H1 (cell line): ENCODE data around the gene CARF. TPM values are rescaled to one million over a fixed set of nuclear protein-coding genes. Genes with fewer than 3 reads are reported as not detected.

Experiments used
- CTCF ChIA-PET: fragments of 300-600 bp; sonication (Branson Sonifier 250); formaldehyde crosslinking; loops from one replicate; lab custom pipeline; 2021; ENCODE audit not compliant: partially characterized antibody; lab: Charles Lee
- POLR2A ChIA-PET: fragments of 300-600 bp; sonication (Branson Sonifier 250); formaldehyde crosslinking; loops from one replicate; lab custom pipeline; 2021; ENCODE audit warnings: inconsistent platforms; ENCODE audit not compliant: partially characterized antibody; lab: Charles Lee
- DNase-seq, 2 experiments: peaks; one replicate each; pipeline versions ENCODE4 v3.0.0 to v3.0.0-alpha.2; 2010 to 2022; ENCODE audit warnings: low spot score in 2 of 2, low read depth in 1 of 2, mixed read lengths in 1 of 2
- FAIRE-seq: peaks from 2 replicates; lab custom pipeline; 2011; peaks lifted over from hg19 to GRCh38; lab: Jason Lieb, UNC
- H2AFZ ChIP-seq: 2 replicates; pipeline ENCODE4 v1.8.1; 2012; ENCODE audit warnings: low read length, inconsistent platforms
- H2AK5ac ChIP-seq: 2 replicates; pipeline ENCODE4 v1.6.1; 2013; ENCODE audit warnings: low read depth, low read length
- H2BK120ac ChIP-seq: replicated peaks from 2 replicates; pipeline ENCODE3; 2013; ENCODE audit warnings: low read depth, low read length, inconsistent platforms
- H2BK12ac ChIP-seq: 2 replicates; pipeline ENCODE4 v1.6.1; 2013; ENCODE audit warnings: low read depth, low read length
- H2BK15ac ChIP-seq: 2 replicates; pipeline ENCODE4 v1.6.1; 2013; ENCODE audit warnings: low read length
- H2BK20ac ChIP-seq: 2 replicates; pipeline ENCODE4 v1.6.1; 2013; ENCODE audit warnings: low read length
- H2BK5ac ChIP-seq: 2 replicates; pipeline ENCODE4 v1.6.1; 2013; ENCODE audit warnings: low read depth, low read length
- H3K14ac ChIP-seq: 2 replicates; pipeline ENCODE4 v1.6.1; 2013; ENCODE audit warnings: inconsistent platforms; ENCODE audit not compliant: insufficient read length
- H3K18ac ChIP-seq: 2 replicates; pipeline ENCODE4 v1.6.1; 2013; ENCODE audit warnings: low read length; ENCODE audit errors: extremely low read depth
- H3K23ac ChIP-seq: 2 replicates; pipeline ENCODE4 v1.6.1; 2013; ENCODE audit warnings: inconsistent platforms; ENCODE audit not compliant: insufficient read length
- H3K23me2 ChIP-seq: 2 replicates; pipeline ENCODE4 v1.6.1; 2013; ENCODE audit warnings: low read depth, low read length
- H3K27ac ChIP-seq: 2 replicates; pipeline ENCODE4 v1.6.1; 2011; ENCODE audit warnings: low read depth, low read length, inconsistent platforms
- H3K27me3 ChIP-seq, 4 experiments: replicated peaks in 1 of 4; 1 replicate in 1 of 4; 2 replicates in 3 of 4; pipeline versions ENCODE4 v1.6.1 to v1.8.1; 2011 to 2013; ENCODE audit warnings: low read length in 3 of 4, mild to moderate bottlenecking in 3 of 4, inconsistent platforms in 2 of 4, mixed read lengths in 2 of 4, moderate library complexity in 1 of 4; ENCODE audit not compliant: control insufficient read depth in 3 of 4, insufficient read depth in 3 of 4; ENCODE audit errors: extremely low read depth in 1 of 4
- H3K36me3 ChIP-seq, 4 experiments: 2 replicates each; pipeline versions ENCODE4 v1.6.1 to v1.8.1; 2011 to 2013; ENCODE audit warnings: mild to moderate bottlenecking in 4 of 4, low read length in 3 of 4, moderate library complexity in 2 of 4, control low read depth in 1 of 4, inconsistent platforms in 1 of 4; ENCODE audit not compliant: insufficient read depth in 4 of 4, control insufficient read depth in 2 of 4
- H3K4ac ChIP-seq: replicated peaks from 2 replicates; pipeline ENCODE3; 2013; ENCODE audit warnings: low read length, low read depth, mixed read lengths, inconsistent platforms; ENCODE audit not compliant: insufficient read length
- H3K4me1 ChIP-seq, 4 experiments: replicated peaks in 1 of 4; 1 replicate in 1 of 4; 2 replicates in 3 of 4; pipeline versions ENCODE4 v1.6.1 to v1.8.1; 2011 to 2013; ENCODE audit warnings: low read length in 3 of 4, inconsistent platforms in 2 of 4, mixed read lengths in 1 of 4; ENCODE audit not compliant: insufficient read depth in 4 of 4, control insufficient read depth in 3 of 4
- H3K4me2 ChIP-seq, 2 experiments: 2 replicates each; pipeline versions ENCODE4 v1.6.1 to v1.8.1; 2011 to 2013; ENCODE audit warnings: low read depth in 2 of 2, low read length in 2 of 2, control low read depth in 1 of 2, inconsistent platforms in 1 of 2, mild to moderate bottlenecking in 1 of 2; ENCODE audit not compliant: insufficient read depth in 1 of 2
- H3K4me3 ChIP-seq, 4 experiments: fragments of 200-600, 300-600 bp in 1 of 4; sonication (generic), shearing (Covaris generic), sonication (Bioruptor Twin) in 1 of 4; 2 replicates each; pipeline versions ENCODE4 v1.5.1 to v1.8.1; 2011 to 2016; ENCODE audit warnings: low read length in 4 of 4, low read depth in 3 of 4, control low read depth in 2 of 4, inconsistent platforms in 2 of 4, mild to moderate bottlenecking in 2 of 4, mixed read lengths in 1 of 4, moderate library complexity in 1 of 4; ENCODE audit not compliant: insufficient read depth in 2 of 4; ENCODE audit errors: extremely low read depth in 1 of 4
- H3K56ac ChIP-seq: replicated peaks from 2 replicates; pipeline ENCODE3; 2013; ENCODE audit warnings: low read depth, mild to moderate bottlenecking, mixed read lengths, low read length, inconsistent platforms; ENCODE audit not compliant: insufficient read length
- H3K79me1 ChIP-seq: 2 replicates; pipeline ENCODE4 v1.6.1; 2013; ENCODE audit warnings: low read depth, low read length, control low read depth
- H3K79me2 ChIP-seq, 2 experiments: 2 replicates each; pipeline versions ENCODE4 v1.6.1 to v1.8.1; 2012 to 2013; ENCODE audit warnings: low read length in 2 of 2, mild to moderate bottlenecking in 2 of 2, inconsistent platforms in 1 of 2; ENCODE audit not compliant: insufficient read depth in 2 of 2, control insufficient read depth in 1 of 2
- H3K9ac ChIP-seq, 4 experiments: replicated peaks in 1 of 4; 1 replicate in 1 of 4; 2 replicates in 3 of 4; pipeline versions ENCODE4 v1.6.1 to v1.8.1; 2011 to 2013; ENCODE audit warnings: low read depth in 3 of 4, low read length in 3 of 4, control low read depth in 2 of 4, mild to moderate bottlenecking in 2 of 4, moderate library complexity in 2 of 4, inconsistent platforms in 1 of 4; ENCODE audit errors: extremely low read depth in 1 of 4
- H3K9me3 ChIP-seq, 2 experiments: 2 replicates each; pipeline versions ENCODE4 v1.6.1 to v1.8.1; 2012 to 2013; ENCODE audit warnings: mild to moderate bottlenecking in 2 of 2, moderate library complexity in 2 of 2, control low read depth in 1 of 2, inconsistent platforms in 1 of 2, low read depth in 1 of 2, low read length in 1 of 2, mixed read lengths in 1 of 2; ENCODE audit not compliant: insufficient read depth in 2 of 2
- H4K20me1 ChIP-seq, 2 experiments: replicated peaks in 1 of 2; 2 replicates each; pipeline versions ENCODE3 to v1.8.1; 2011 to 2013; ENCODE audit warnings: inconsistent platforms in 2 of 2, low read length in 2 of 2, mild to moderate bottlenecking in 1 of 2; ENCODE audit not compliant: insufficient read depth in 2 of 2, control insufficient read depth in 1 of 2
- H4K5ac ChIP-seq: 2 replicates; pipeline ENCODE4 v1.6.1; 2013; ENCODE audit warnings: low read length, low read depth, mixed read lengths, inconsistent platforms; ENCODE audit not compliant: insufficient read length
- H4K8ac ChIP-seq: 2 replicates; pipeline ENCODE4 v1.8.0; 2013; ENCODE audit warnings: mild to moderate bottlenecking, moderate library complexity, low read length, inconsistent platforms; ENCODE audit not compliant: insufficient read depth; ENCODE audit errors: extremely low read depth
- H4K91ac ChIP-seq: replicated peaks from 2 replicates; pipeline ENCODE3; 2013; ENCODE audit warnings: low read length, mixed read lengths, inconsistent platforms; ENCODE audit not compliant: insufficient read length
- ATF3 ChIP-seq: IDR thresholded peaks from 2 replicates; pipeline ENCODE4 v1.6.1; 2011; ENCODE audit warnings: low read depth, mild to moderate bottlenecking, low read length; ENCODE audit not compliant: insufficient read depth
- BACH1 ChIP-seq: IDR thresholded peaks from 2 replicates; pipeline ENCODE4 v1.6.1; 2012; ENCODE audit warnings: low read length, improper control_type of control experiment
- CBX8 ChIP-seq: fragments of 300-800, 300-1000 bp; sonication (generic); IDR thresholded peaks from 2 replicates; pipeline ENCODE4 v1.7.1; 2016; ENCODE audit warnings: low read depth, low read length, borderline replicate concordance
- CHD1 ChIP-seq: IDR thresholded peaks from 2 replicates; pipeline ENCODE4 v1.6.1; 2012; ENCODE audit warnings: low read depth, low read length, improper control_type of control experiment
- CTBP2 ChIP-seq: IDR thresholded peaks from 2 replicates; pipeline ENCODE4 v1.7.0; 2011; ENCODE audit warnings: borderline replicate concordance, mild to moderate bottlenecking, moderate library complexity, mixed read lengths, low read length; ENCODE audit not compliant: insufficient read depth, insufficient read length
- CTCF ChIP-seq, 3 experiments: IDR thresholded peaks; 1 replicate in 2 of 3; 2 replicates in 1 of 3; pipeline versions ENCODE4 v1.5.1 to v1.6.1; 2011; ENCODE audit warnings: low read length in 3 of 3, mild to moderate bottlenecking in 3 of 3, inconsistent platforms in 2 of 3, low read depth in 1 of 3, moderate library complexity in 1 of 3; ENCODE audit not compliant: insufficient read depth in 1 of 3; ENCODE audit errors: control extremely low read depth in 1 of 3
- EGR1 ChIP-seq: IDR thresholded peaks from 2 replicates; pipeline ENCODE4 v1.6.1; 2011; ENCODE audit warnings: low read depth, low read length, borderline replicate concordance
- JUN ChIP-seq: IDR thresholded peaks from 2 replicates; pipeline ENCODE4 v1.6.1; 2011; ENCODE audit warnings: low read depth, mild to moderate bottlenecking, improper control_type of control experiment, low read length
- JUND ChIP-seq: IDR thresholded peaks from 2 replicates; pipeline ENCODE4 v1.6.1; 2011; ENCODE audit warnings: mild to moderate bottlenecking, improper control_type of control experiment, low read length
- NRF1 ChIP-seq: IDR thresholded peaks from 2 replicates; pipeline ENCODE4 v1.6.1; 2011; ENCODE audit warnings: mild to moderate bottlenecking, low read depth, low read length, improper control_type of control experiment
- PHF8 ChIP-seq: fragments of 200-600 bp; sonication (generic); conservative IDR thresholded peaks from 2 replicates; pipeline ENCODE4 v1.7.1; 2012; ENCODE audit warnings: low read depth, mild to moderate bottlenecking, inconsistent platforms, low read length, moderate library complexity
- SIX5 ChIP-seq: IDR thresholded peaks from 2 replicates; pipeline ENCODE4 v1.6.1; 2011; ENCODE audit warnings: mild to moderate bottlenecking, low read depth, low read length
- WGBS, 2 experiments: shearing (Covaris generic) in 1 of 2; methylation state at CpG; one replicate each; pipeline versions ENCODE4 v1.1.6 to v1.1.7; 2013 to 2015; ENCODE audit warnings: low lambda C conversion rate in 2 of 2, mixed read lengths in 2 of 2, inconsistent platforms in 1 of 2, low coverage in 1 of 2, missing lambda C conversion rate in 1 of 2; ENCODE audit not compliant: insufficient replicate concordance in 2 of 2, insufficient coverage in 1 of 2, insufficient read length in 1 of 2; ENCODE audit errors: extremely low coverage in 1 of 2, missing lambda C conversion rate in 1 of 2; 5-methylcytosine and 5-hydroxymethylcytosine counted together
- polyA plus RNA-seq, 7 experiments: library from polyadenylated mRNA; depleted of rRNA in 3 of 7; stranded (reverse) in 5 of 7; unstranded in 2 of 7; fragments of >200 nt in 5 of 7; fragments of 200-250 nt in 2 of 7; gene quantifications; 1 replicate in 5 of 7; 2 replicates in 1 of 7; 4 replicates in 1 of 7; pipeline versions ENCODE4 v1.2.1 to v1.2.3, GENCODE V29; 2011 to 2013; ENCODE audit warnings: missing spikeins in 2 of 7, mixed read lengths in 2 of 7
- total RNA-seq: library from RNA; stranded (reverse); fragmentation: NEBNext Ultra II Directional; extraction: Animal tissue kit (Norgen Biotek cat#: 25700); gene quantifications from 2 replicates; pipeline ENCODE4 v1.2.1, GENCODE V29; 2021

The CARF gene
- total and polyA plus RNA-seq, 2 of the 8 experiments (the other 6 are each of a cell fraction or from before 2014, with no cell fraction given) = 2.0 to 2.6 TPM

GRCh38 chr2:203021991-203022390 is 109.9 kb downstream of the CARF start:
- Histone ChIP-seq H2BK12ac (no peak overlapping the region), H3K9ac (no peak overlapping the region), H3K79me2 (no peaks in the 10 kb centered on the region), H2BK15ac (no peak overlapping the region), H4K91ac (no peak overlapping the region), H3K4me1 (no peaks in the 10 kb centered on the region), H2AFZ (no peak overlapping the region), H3K4me3 (no peak overlapping the region), H3K9me3 (no peaks in the 10 kb centered on the region), H3K23ac (no peak overlapping the region), H2BK20ac (no peak overlapping the region), H3K14ac (no peak overlapping the region), H3K4me2 (no peak overlapping the region), H4K5ac (no peak overlapping the region), H3K18ac (no peak overlapping the region), H2BK120ac (no peak overlapping the region), H2AK5ac (no peak overlapping the region), H3K27me3 (no peaks in the 10 kb centered on the region), H3K27ac (no peak overlapping the region), H3K79me1 (no peaks in the 10 kb centered on the region), H4K20me1 (no peaks in the 10 kb centered on the region), H2BK5ac (no peak overlapping the region), H3K56ac (no peak overlapping the region), H4K8ac (no peak overlapping the region), H3K36me3 (no peaks in the 10 kb centered on the region; a peak in 1 of 8 replicates), H3K23me2 (no peaks in the 10 kb centered on the region), H3K4ac (no peak overlapping the region)
- no peak for DNase-seq
- ChIA-PET POLR2A (interaction anchor here (0.6 kb wide), 1 partner anchor 110 kb away, joined by 3 read pairs; the partner anchor contains the start of gene WDR12), CTCF (no interaction called here)
- no peak for FAIRE-seq
- 84% methylated on average over 4 of the region's 4 CpGs; no CpG with 5 or more reads in 1 of the 2 experiments for WGBS, 2 experiments
- TF ChIP-seq JUN = no peak
- no peak for TF ChIP-seq CTBP2
- no peak for TF ChIP-seq JUND
- TF ChIP-seq CTCF (IDR thresholded peaks at IDR 0.05; ENCODE audit: control extremely low read depth in 1 of 3, insufficient read depth in 1 of 3, low read depth in 1 of 3, low read length in 3 of 3) = no peak
- no peak for TF ChIP-seq PHF8
- no peak for TF ChIP-seq CHD1
- no peak for TF ChIP-seq BACH1
- no peak for TF ChIP-seq EGR1
- no peak for TF ChIP-seq CBX8
- no peak for TF ChIP-seq ATF3
- no peak for TF ChIP-seq NRF1
- TF ChIP-seq SIX5 = no peak
